Stomach (tissue), 9 donors: ENCODE results near the gene PALLD. TPM values are rescaled to one million over a fixed set of nuclear protein-coding genes. Genes with fewer than 3 reads are reported as not detected.

ENCODE experiments used
- DNase-seq, 2 donors: peaks; one replicate each; pipeline versions ENCODE4 v3.0.0 to v3.0.0-alpha.2; 2013 to 2019
- H3K27ac ChIP-seq, 5 donors: fragments of 200-600 bp in 4 of 5; sonication (generic) in 4 of 5; one replicate each; pipeline ENCODE4 v1.5.1; 2013 to 2019; ENCODE audit warnings: mild to moderate bottlenecking in 1 of 5, moderate library complexity in 1 of 5
- H3K27me3 ChIP-seq, 3 donors: fragments of 200-600 bp; sonication (generic); one replicate each; pipeline ENCODE4 v1.5.1; 2017 to 2019; ENCODE audit warnings: mixed run types in 1 of 3
- H3K36me3 ChIP-seq, 4 donors: fragments of 200-600 bp; sonication (generic); 1 replicate in 3 of 4; 2 replicates in 1 of 4; pipeline ENCODE4 v1.5.1; 2016 to 2019
- H3K4me1 ChIP-seq, 4 donors: fragments of 200-600 bp; sonication (generic); one replicate each; pipeline ENCODE4 v1.5.1; 2016 to 2019
- H3K4me3 ChIP-seq, 4 donors: fragments of 200-600 bp; sonication (generic) in 3 of 4; one replicate each; pipeline ENCODE4 v1.5.1; 2016 to 2019; ENCODE audit warnings: mild to moderate bottlenecking in 1 of 4
- H3K9me3 ChIP-seq, 4 donors: fragments of 200-600 bp; sonication (generic); one replicate each; pipeline ENCODE4 v1.5.1; 2016 to 2019
- EP300 ChIP-seq: sonication (generic); formaldehyde crosslinking; IDR thresholded peaks from one replicate; pipeline ENCODE4 v1.6.1; 2017; ENCODE audit warnings: antibody characterized with exemption
- POLR2A ChIP-seq, 4 donors: fragments of 450-650 bp; IDR thresholded peaks; one replicate each; pipeline ENCODE4 v1.6.1; 2016; ENCODE audit warnings: antibody characterized with exemption in 4 of 4, control low read depth in 2 of 4, mild to moderate bottlenecking in 1 of 4, moderate library complexity in 1 of 4
- POLR2AphosphoS5 ChIP-seq, 3 donors: sonication (generic); formaldehyde crosslinking; IDR thresholded peaks; one replicate each; pipeline ENCODE4 v1.6.1; 2016; ENCODE audit warnings: antibody characterized with exemption in 3 of 3
- WGBS, 5 donors: extraction: QIAGEN DNeasy Blood & Tissue Kit in 3 of 5; methylation state at CpG; one replicate each; pipeline versions ENCODE4 v1.1.5 to v1.1.7; 2013 to 2018; 5-methylcytosine and 5-hydroxymethylcytosine counted together
- intact Hi-C: fragments of 100-400 bp; cut with DNase I; formaldehyde crosslinking; loops from one replicate; pipeline ENCODE4 v1.15.1; 2023; ENCODE audit warnings: low total_unique reads
- polyA plus RNA-seq, 3 donors: library from polyadenylated mRNA; stranded (reverse); fragments of 200-250 nt; gene quantifications; one replicate each; pipeline ENCODE4 v1.2.3, GENCODE V29; 2013
- total RNA-seq, 5 donors: library from RNA; depleted of rRNA; stranded (reverse); fragments of >200 nt; gene quantifications; one replicate each; pipeline versions ENCODE4 v1.1.0 to v1.2.3, GENCODE V29; 2014 to 2016
- TF ChIP-seq, protein P1 (sequence below), 7 experiments: fragments of 450-650 bp in 4 of 7; fragments of 200-600 bp in 3 of 7; sonication (generic) in 3 of 7; IDR thresholded peaks; one replicate each; pipeline ENCODE4 v1.5.1; 2016 to 2019; ENCODE audit warnings: antibody characterized with exemption in 7 of 7, control low read depth in 2 of 7, mild to moderate bottlenecking in 1 of 7
- donor health status: healthy with polysubstance abuse.
- donor health status: Bipolar disorder and iron deficiency.
- donor health status: healthy.

Gene PALLD
- total and polyA plus RNA-seq, 8 donors, result 75.9 to 984 (median 206) TPM

DNA sequence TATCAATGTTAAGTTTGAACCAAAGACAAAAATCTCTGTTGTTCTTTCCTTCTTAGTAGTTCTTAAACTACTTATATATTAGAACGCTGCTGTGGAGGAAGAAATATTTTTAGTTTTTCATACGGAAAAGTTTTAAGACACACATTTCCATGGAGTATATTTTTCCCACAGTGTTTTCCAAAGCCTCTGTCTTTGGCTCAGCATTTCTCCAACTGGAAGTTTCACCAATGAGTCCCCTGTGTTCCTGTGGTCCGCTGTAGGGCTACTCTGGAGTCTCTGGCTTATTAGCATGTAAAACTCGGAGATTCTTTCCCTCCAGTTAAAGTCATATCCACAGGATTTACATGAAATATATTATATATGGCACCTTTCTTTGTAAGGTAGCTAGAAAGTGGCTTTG, 264.2 kb downstream of the PALLD start:
- no peak for TF ChIP-seq EP300
- 88 to 97% (median 95%) methylated on average over 4 of the region's 4 CpGs for WGBS, 5 donors
- intact Hi-C loops, result no loop called here
- Histone ChIP-seq H3K27ac (no peak overlapping the region), H3K4me1 (peaks cover 3 to 14% (median 8%) of the 10 kb centered on the region in 4 donors), H3K9me3 (no peaks in the 10 kb centered on the region), H3K36me3 (no peaks in the 10 kb centered on the region), H3K27me3 (no peaks in the 10 kb centered on the region), H3K4me3 (no peak overlapping the region)
- no peak for DNase-seq

DNA sequence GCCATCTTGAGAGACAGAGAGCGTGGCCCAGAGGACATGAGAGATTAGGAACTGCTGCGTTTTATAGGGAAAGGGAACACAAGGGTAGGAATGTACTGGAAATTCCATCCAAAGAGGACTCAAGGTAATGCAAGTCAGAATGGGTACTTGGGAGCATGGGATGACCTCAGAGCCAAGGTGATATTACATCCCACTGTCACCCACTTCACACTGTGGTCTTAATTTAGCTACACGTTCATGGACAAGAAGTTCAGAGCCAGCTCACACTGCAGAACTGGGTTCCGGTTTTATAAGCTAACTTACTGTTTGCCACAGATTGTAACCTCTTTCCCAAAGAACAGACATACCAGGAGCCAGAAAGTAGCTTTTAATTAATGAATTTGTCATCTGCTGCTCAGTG, 268.5 kb downstream of the PALLD start:
- H3K9me3 ChIP-seq, result no peaks in the 10 kb centered on the region
- TF ChIP-seq POLR2A (IDR thresholded peaks at IDR 0.05) (no peak), EP300 (no peak), POLR2AphosphoS5 (IDR thresholded peaks at IDR 0.05) (no peak)
- TF ChIP-seq, protein P1, sequence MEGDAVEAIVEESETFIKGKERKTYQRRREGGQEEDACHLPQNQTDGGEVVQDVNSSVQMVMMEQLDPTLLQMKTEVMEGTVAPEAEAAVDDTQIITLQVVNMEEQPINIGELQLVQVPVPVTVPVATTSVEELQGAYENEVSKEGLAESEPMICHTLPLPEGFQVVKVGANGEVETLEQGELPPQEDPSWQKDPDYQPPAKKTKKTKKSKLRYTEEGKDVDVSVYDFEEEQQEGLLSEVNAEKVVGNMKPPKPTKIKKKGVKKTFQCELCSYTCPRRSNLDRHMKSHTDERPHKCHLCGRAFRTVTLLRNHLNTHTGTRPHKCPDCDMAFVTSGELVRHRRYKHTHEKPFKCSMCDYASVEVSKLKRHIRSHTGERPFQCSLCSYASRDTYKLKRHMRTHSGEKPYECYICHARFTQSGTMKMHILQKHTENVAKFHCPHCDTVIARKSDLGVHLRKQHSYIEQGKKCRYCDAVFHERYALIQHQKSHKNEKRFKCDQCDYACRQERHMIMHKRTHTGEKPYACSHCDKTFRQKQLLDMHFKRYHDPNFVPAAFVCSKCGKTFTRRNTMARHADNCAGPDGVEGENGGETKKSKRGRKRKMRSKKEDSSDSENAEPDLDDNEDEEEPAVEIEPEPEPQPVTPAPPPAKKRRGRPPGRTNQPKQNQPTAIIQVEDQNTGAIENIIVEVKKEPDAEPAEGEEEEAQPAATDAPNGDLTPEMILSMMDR (IDR thresholded peaks at IDR 0.05), result no peak
- intact Hi-C loops, result no loop called here
- H3K4me3 ChIP-seq, result no peak overlapping the region
- H3K36me3 ChIP-seq, result no peaks in the 10 kb centered on the region
- peak overlapping the region; percentile 4 to 81 (median 55) for H3K27ac ChIP-seq
- no peaks in the 10 kb centered on the region for H3K27me3 ChIP-seq
- no peak for DNase-seq
- peaks cover 9 to 42% (median 19%) of the 10 kb centered on the region in 4 donors for H3K4me1 ChIP-seq
- WGBS, 5 donors, result 63 to 76% (median 67%) methylated on average over 4 of the region's 4 CpGs

DNA sequence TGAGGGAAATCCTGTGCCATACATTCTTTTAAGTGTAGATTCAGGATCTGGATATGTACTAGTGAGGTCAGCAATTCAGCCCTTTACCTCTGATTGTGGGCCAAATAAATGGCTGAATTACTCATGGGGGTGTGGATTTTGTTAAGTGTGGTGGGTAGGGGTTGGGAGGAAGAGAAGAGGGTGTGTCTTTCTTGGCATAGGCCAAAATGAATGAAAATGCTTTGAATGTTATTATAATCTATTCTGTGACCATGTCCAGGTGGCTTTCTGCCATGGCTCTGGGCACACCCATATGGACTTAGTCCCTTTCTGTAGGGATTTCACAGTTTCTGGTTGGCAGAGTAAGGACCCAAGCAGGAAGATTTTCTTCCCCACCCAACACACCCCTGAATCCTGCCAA, 268.9 kb downstream of the PALLD start:
- Histone ChIP-seq H3K4me3 (no peak overlapping the region), H3K36me3 (no peaks in the 10 kb centered on the region), H3K27ac (peak overlapping the region in 4 of 5 donors; percentile 50 to 81 (median 64)), H3K27me3 (no peaks in the 10 kb centered on the region), H3K9me3 (no peaks in the 10 kb centered on the region), H3K4me1 (peaks cover 9 to 43% (median 21%) of the 10 kb centered on the region in 4 donors)
- no peak for TF ChIP-seq EP300
- no peak for TF ChIP-seq POLR2A (IDR thresholded peaks at IDR 0.05)
- peak in 1 of 3 donors; percentile 63 for TF ChIP-seq POLR2AphosphoS5 (IDR thresholded peaks at IDR 0.05)
- TF ChIP-seq, protein P1 (IDR thresholded peaks at IDR 0.05), result no peak
- peak; percentile 32 to 64 for DNase-seq
- intact Hi-C loops, result no loop called here

DNA sequence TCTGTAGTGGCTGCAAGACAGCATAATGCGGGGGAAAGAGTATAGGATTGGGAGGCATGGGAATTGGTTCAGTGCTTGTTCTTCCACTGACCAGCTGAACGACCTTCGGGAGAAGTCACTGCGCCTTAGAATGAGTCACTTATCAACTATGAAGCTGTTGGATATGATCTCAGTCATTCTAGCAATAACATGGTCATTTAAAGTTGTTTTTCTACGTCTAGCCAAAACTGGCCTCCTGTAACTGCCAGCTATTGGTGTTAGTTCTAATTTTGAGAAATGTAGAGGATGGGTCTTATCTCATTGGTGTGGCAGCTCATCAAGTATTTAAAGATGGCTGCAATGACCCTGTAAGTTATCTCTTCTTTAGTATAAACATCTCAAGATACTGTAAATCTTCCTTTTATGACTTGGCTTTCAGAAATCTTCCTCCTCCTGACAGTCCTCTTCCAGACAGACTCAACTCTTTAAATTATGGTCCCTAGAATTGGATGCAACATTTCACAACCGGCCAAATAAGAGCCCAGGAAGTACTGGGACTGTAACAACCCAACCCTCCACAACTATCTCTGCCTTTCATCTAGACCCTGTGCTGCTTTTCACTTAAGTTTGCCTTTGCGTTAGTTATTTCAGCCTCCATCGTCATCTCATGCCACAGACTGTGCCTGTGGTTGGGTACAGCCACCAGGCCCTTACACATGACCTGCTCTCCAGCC, 269.9 kb downstream of the PALLD start:
- Histone ChIP-seq H3K9me3 (no peaks in the 10 kb centered on the region), H3K4me3 (no peak overlapping the region), H3K27ac (peak overlapping the region; percentile 50 to 81 (median 61)), H3K27me3 (no peaks in the 10 kb centered on the region), H3K36me3 (no peaks in the 10 kb centered on the region), H3K4me1 (peaks cover 9 to 43% (median 21%) of the 10 kb centered on the region in 4 donors)
- no peak for DNase-seq
- TF ChIP-seq POLR2A (IDR thresholded peaks at IDR 0.05), result no peak
- TF ChIP-seq, protein P1 (IDR thresholded peaks at IDR 0.05), result no peak
- TF ChIP-seq POLR2AphosphoS5 (IDR thresholded peaks at IDR 0.05), result no peak
- no peak for TF ChIP-seq EP300
- WGBS, 5 donors, result 65 to 86% (median 75%) methylated on average over 8 of the region's 8 CpGs
- intact Hi-C loops, result no loop called here

DNA sequence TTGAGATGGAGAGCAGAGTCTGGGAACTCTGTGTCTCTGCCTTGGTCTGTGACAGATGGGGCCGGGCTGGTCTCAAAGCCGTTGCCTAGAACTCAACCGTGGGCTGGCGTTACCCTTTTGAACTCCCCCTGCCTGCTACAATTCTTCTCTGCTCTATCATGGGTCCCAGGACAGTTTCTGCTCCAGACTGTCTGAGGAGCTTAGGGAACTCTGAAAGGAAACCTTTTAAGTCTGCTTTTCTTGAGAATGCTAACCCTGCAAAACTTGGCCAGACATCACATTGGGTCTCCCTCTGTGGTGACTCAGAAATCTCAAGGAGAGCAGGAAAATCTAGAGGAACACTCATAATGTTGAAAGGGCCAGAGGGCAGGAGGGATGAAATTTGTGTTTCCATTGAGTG, 272.6 kb downstream of the PALLD start:
- Histone ChIP-seq H3K4me1 (peaks cover 15 to 59% (median 24%) of the 10 kb centered on the region in 4 donors), H3K4me3 (no peak overlapping the region), H3K9me3 (no peaks in the 10 kb centered on the region), H3K27ac (peak overlapping the region in 3 of 5 donors; percentile 33 to 59 (median 45)), H3K27me3 (no peaks in the 10 kb centered on the region), H3K36me3 (no peaks in the 10 kb centered on the region)
- intact Hi-C loops, result no loop called here
- WGBS, 5 donors, result 63 to 82% (median 69%) methylated on average over 4 of the region's 4 CpGs
- DNase-seq, result peak in 1 of 2 donors; percentile 36
- no peak for TF ChIP-seq POLR2A (IDR thresholded peaks at IDR 0.05)
- TF ChIP-seq, protein P1 (IDR thresholded peaks at IDR 0.05), result no peak
- no peak for TF ChIP-seq POLR2AphosphoS5 (IDR thresholded peaks at IDR 0.05)
- no peak for TF ChIP-seq EP300
